T-helper 1 cell (primary cell): ENCODE results near the gene CACNA1C.

Source experiments
- DNase-seq, 5 donors: peaks; one replicate each; pipeline ENCODE4 v3.0.0-alpha.2; 2012 to 2020

Gene CACNA1C

GRCh38 chr12:2654311-2654710 is 601.5 kb downstream of the CACNA1C start:
- DNase-seq, result no peak

GRCh38 chr12:2654741-2655140 is 602.0 kb downstream of the CACNA1C start:
- no peak for DNase-seq

GRCh38 chr12:2662524-2662923 is 609.7 kb downstream of the CACNA1C start:
- DNase-seq, result no peak

GRCh38 chr12:2664721-2665577 is 612.2 kb downstream of the CACNA1C start:
- no peak for DNase-seq

GRCh38 chr12:2666411-2666810 is 613.6 kb downstream of the CACNA1C start:
- no peak for DNase-seq

- no peak for DNase-seq
Observed at GRCh38 chr12:2666846-2667245, 614.1 kb downstream of the CACNA1C start.

GRCh38 chr12:2667716-2668440 is 615.1 kb downstream of the CACNA1C start:
- no peak for DNase-seq

GRCh38 chr12:2668816-2669215 is 616.0 kb downstream of the CACNA1C start:
- no peak for DNase-seq

- no peak for DNase-seq
Observed at GRCh38 chr12:2669560-2669959, 616.8 kb downstream of the CACNA1C start.

GRCh38 chr12:2672863-2673262 is 620.1 kb downstream of the CACNA1C start:
- DNase-seq, result no peak

GRCh38 chr12:2673966-2674810 is 621.4 kb downstream of the CACNA1C start:
- no peak for DNase-seq

GRCh38 chr12:2675776-2676175 is 623.0 kb downstream of the CACNA1C start:
- DNase-seq, result no peak

GRCh38 chr12:2677142-2677880 is 624.5 kb downstream of the CACNA1C start:
- DNase-seq, result no peak

GRCh38 chr12:2678426-2678825 is 625.6 kb downstream of the CACNA1C start:
- no peak for DNase-seq

GRCh38 chr12:2679068-2679815 is 626.5 kb downstream of the CACNA1C start:
- no peak for DNase-seq

- no peak for DNase-seq
Observed at GRCh38 chr12:2679816-2680675, 627.3 kb downstream of the CACNA1C start.

GRCh38 chr12:2680676-2681039 is 627.9 kb downstream of the CACNA1C start:
- no peak for DNase-seq

GRCh38 chr12:2681450-2682205 is 628.8 kb downstream of the CACNA1C start:
- no peak for DNase-seq

GRCh38 chr12:2682296-2683251 is 629.8 kb downstream of the CACNA1C start:
- peak in 2 of 5 donors; percentile 38 to 50 for DNase-seq
